ENCODE results near the gene CHCHD1. TPM values are rescaled to one million over a fixed set of nuclear protein-coding genes. Genes with fewer than 3 reads are reported as not detected.

Gene CHCHD1
- total and polyA plus RNA-seq, 2 experiments from 2014 or later: 40.6 to 187 TPM

DNA sequence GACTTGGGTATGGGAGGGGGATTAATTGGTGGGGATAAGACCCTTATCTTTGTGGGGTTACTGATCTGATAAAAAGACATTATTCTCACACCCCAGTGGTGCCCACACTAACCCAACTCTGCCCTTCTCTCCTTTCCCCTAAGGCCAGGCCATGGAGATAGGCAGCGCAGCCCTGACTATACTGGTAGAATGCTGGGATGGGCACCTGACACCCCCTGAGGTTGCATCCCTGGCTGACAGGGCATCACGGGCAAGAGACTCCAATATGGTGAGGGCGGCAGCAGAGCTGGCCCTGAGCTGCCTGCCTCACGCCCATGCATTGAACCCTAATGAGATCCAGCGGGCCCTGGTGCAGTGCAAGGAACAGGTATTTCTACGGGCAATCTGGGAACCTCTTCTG, 16.2 kb downstream of the CHCHD1 start:
- peaks cover 6% of the 10 kb centered on the region for H3K27me3 Mint-ChIP-seq (ENCODE audit: insufficient read depth, low read depth, poor library complexity)
- no peaks in the 10 kb centered on the region for H3K9me3 Mint-ChIP-seq
- H3F3A ChIP-seq (replicated peaks; ENCODE audit: low read depth): no peaks in the 10 kb centered on the region
- H3K27ac Mint-ChIP-seq: no peak overlapping the region
- no peak overlapping the region for H3K4me2 ChIP-seq
- H3K79me2 ChIP-seq (replicated peaks; ENCODE audit: insufficient read depth): no peaks in the 10 kb centered on the region
- no peaks in the 10 kb centered on the region; the same call in 1 of the 2 replicates for H4K20me1 ChIP-seq (replicated peaks; ENCODE audit: insufficient read depth)
- DNase-seq (ENCODE audit: low spot score) (no peak), ATAC-seq (no peak)
- no peaks in the 10 kb centered on the region; the same call in 2 of the 3 replicates for H3K4me1 Mint-ChIP-seq
- TF ChIP-seq ZNF114 (CRISPR knock-in tag; IDR thresholded peaks at IDR 0.05): no peak
- TF ChIP-seq CREB1 (CRISPR knock-in tag; IDR thresholded peaks at IDR 0.05; ENCODE audit: low read depth): no peak
- no peak for TF ChIP-seq EZH2 (IDR thresholded peaks at IDR 0.05; ENCODE audit: low read depth, unreplicated experiment)
- TF ChIP-seq JUNB (IDR thresholded peaks at IDR 0.05; ENCODE audit: unreplicated experiment): no peak
- TF ChIP-seq NANOG (IDR thresholded peaks at IDR 0.05; ENCODE audit: borderline replicate concordance): no peak
- TF ChIP-seq, protein P1, sequence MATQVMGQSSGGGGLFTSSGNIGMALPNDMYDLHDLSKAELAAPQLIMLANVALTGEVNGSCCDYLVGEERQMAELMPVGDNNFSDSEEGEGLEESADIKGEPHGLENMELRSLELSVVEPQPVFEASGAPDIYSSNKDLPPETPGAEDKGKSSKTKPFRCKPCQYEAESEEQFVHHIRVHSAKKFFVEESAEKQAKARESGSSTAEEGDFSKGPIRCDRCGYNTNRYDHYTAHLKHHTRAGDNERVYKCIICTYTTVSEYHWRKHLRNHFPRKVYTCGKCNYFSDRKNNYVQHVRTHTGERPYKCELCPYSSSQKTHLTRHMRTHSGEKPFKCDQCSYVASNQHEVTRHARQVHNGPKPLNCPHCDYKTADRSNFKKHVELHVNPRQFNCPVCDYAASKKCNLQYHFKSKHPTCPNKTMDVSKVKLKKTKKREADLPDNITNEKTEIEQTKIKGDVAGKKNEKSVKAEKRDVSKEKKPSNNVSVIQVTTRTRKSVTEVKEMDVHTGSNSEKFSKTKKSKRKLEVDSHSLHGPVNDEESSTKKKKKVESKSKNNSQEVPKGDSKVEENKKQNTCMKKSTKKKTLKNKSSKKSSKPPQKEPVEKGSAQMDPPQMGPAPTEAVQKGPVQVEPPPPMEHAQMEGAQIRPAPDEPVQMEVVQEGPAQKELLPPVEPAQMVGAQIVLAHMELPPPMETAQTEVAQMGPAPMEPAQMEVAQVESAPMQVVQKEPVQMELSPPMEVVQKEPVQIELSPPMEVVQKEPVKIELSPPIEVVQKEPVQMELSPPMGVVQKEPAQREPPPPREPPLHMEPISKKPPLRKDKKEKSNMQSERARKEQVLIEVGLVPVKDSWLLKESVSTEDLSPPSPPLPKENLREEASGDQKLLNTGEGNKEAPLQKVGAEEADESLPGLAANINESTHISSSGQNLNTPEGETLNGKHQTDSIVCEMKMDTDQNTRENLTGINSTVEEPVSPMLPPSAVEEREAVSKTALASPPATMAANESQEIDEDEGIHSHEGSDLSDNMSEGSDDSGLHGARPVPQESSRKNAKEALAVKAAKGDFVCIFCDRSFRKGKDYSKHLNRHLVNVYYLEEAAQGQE (IDR thresholded peaks at IDR 0.05; ENCODE audit: unreplicated experiment): no peak
- TF ChIP-seq EZH2phosphoT487 (IDR thresholded peaks at IDR 0.05; ENCODE audit: unreplicated experiment): no peak
- no peak for TF ChIP-seq STAT1 (IDR thresholded peaks at IDR 0.05; ENCODE audit: unreplicated experiment)
- TF ChIP-seq, protein P2, sequence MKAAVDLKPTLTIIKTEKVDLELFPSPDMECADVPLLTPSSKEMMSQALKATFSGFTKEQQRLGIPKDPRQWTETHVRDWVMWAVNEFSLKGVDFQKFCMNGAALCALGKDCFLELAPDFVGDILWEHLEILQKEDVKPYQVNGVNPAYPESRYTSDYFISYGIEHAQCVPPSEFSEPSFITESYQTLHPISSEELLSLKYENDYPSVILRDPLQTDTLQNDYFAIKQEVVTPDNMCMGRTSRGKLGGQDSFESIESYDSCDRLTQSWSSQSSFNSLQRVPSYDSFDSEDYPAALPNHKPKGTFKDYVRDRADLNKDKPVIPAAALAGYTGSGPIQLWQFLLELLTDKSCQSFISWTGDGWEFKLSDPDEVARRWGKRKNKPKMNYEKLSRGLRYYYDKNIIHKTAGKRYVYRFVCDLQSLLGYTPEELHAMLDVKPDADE (IDR thresholded peaks at IDR 0.05): no peak
- TF ChIP-seq, protein P3, sequence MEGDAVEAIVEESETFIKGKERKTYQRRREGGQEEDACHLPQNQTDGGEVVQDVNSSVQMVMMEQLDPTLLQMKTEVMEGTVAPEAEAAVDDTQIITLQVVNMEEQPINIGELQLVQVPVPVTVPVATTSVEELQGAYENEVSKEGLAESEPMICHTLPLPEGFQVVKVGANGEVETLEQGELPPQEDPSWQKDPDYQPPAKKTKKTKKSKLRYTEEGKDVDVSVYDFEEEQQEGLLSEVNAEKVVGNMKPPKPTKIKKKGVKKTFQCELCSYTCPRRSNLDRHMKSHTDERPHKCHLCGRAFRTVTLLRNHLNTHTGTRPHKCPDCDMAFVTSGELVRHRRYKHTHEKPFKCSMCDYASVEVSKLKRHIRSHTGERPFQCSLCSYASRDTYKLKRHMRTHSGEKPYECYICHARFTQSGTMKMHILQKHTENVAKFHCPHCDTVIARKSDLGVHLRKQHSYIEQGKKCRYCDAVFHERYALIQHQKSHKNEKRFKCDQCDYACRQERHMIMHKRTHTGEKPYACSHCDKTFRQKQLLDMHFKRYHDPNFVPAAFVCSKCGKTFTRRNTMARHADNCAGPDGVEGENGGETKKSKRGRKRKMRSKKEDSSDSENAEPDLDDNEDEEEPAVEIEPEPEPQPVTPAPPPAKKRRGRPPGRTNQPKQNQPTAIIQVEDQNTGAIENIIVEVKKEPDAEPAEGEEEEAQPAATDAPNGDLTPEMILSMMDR (conservative IDR thresholded peaks at IDR 0.05; ENCODE audit: low read depth in 2 of 2): no peak
- TF ChIP-seq ZNF331 (CRISPR knock-in tag; IDR thresholded peaks at IDR 0.05; ENCODE audit: low read depth): no peak
- TF ChIP-seq, protein P4, sequence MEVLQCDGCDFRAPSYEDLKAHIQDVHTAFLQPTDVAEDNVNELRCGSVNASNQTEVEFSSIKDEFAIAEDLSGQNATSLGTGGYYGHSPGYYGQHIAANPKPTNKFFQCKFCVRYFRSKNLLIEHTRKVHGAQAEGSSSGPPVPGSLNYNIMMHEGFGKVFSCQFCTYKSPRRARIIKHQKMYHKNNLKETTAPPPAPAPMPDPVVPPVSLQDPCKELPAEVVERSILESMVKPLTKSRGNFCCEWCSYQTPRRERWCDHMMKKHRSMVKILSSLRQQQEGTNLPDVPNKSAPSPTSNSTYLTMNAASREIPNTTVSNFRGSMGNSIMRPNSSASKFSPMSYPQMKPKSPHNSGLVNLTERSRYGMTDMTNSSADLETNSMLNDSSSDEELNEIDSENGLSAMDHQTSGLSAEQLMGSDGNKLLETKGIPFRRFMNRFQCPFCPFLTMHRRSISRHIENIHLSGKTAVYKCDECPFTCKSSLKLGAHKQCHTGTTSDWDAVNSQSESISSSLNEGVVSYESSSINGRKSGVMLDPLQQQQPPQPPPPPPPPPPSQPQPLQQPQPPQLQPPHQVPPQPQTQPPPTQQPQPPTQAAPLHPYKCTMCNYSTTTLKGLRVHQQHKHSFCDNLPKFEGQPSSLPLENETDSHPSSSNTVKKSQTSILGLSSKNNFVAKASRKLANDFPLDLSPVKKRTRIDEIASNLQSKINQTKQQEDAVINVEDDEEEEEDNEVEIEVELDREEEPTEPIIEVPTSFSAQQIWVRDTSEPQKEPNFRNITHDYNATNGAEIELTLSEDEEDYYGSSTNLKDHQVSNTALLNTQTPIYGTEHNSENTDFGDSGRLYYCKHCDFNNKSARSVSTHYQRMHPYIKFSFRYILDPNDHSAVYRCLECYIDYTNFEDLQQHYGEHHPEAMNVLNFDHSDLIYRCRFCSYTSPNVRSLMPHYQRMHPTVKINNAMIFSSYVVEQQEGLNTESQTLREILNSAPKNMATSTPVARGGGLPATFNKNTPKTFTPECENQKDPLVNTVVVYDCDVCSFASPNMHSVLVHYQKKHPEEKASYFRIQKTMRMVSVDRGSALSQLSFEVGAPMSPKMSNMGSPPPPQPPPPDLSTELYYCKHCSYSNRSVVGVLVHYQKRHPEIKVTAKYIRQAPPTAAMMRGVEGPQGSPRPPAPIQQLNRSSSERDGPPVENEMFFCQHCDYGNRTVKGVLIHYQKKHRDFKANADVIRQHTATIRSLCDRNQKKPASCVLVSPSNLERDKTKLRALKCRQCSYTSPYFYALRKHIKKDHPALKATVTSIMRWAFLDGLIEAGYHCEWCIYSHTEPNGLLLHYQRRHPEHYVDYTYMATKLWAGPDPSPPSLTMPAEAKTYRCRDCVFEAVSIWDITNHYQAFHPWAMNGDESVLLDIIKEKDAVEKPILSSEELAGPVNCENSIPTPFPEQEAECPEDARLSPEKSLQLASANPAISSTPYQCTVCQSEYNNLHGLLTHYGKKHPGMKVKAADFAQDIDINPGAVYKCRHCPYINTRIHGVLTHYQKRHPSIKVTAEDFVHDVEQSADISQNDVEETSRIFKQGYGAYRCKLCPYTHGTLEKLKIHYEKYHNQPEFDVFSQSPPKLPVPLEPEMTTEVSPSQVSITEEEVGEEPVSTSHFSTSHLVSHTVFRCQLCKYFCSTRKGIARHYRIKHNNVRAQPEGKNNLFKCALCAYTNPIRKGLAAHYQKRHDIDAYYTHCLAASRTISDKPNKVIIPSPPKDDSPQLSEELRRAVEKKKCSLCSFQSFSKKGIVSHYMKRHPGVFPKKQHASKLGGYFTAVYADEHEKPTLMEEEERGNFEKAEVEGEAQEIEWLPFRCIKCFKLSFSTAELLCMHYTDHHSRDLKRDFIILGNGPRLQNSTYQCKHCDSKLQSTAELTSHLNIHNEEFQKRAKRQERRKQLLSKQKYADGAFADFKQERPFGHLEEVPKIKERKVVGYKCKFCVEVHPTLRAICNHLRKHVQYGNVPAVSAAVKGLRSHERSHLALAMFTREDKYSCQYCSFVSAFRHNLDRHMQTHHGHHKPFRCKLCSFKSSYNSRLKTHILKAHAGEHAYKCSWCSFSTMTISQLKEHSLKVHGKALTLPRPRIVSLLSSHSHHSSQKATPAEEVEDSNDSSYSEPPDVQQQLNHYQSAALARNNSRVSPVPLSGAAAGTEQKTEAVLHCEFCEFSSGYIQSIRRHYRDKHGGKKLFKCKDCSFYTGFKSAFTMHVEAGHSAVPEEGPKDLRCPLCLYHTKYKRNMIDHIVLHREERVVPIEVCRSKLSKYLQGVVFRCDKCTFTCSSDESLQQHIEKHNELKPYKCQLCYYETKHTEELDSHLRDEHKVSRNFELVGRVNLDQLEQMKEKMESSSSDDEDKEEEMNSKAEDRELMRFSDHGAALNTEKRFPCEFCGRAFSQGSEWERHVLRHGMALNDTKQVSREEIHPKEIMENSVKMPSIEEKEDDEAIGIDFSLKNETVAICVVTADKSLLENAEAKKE (CRISPR knock-in tag; IDR thresholded peaks at IDR 0.05): no peak
- TF ChIP-seq POLR2AphosphoS5 (IDR thresholded peaks at IDR 0.05; ENCODE audit: low read depth): no peak
- no peak overlapping the region for H3K4me3 Mint-ChIP-seq
- H3K36me3 ChIP-seq (ENCODE audit: insufficient read depth): no peaks in the 10 kb centered on the region; the same call in 1 of the 2 replicates
- peaks cover 43% of the 10 kb centered on the region for H3K36me3 Mint-ChIP-seq (ENCODE audit: low read depth)
- H3K9me2 ChIP-seq (ENCODE audit: insufficient read depth): no peaks in the 10 kb centered on the region
- no peaks in the 10 kb centered on the region for H3K4me1 ChIP-seq (ENCODE audit: insufficient read depth)
- no peak overlapping the region for H3K4me3 ChIP-seq
- H3K27ac ChIP-seq (ENCODE audit: low read depth): no peak overlapping the region
- H2AFZ ChIP-seq: no peak overlapping the region
- no peaks in the 10 kb centered on the region for H3K27me3 ChIP-seq (ENCODE audit: insufficient read depth)
